HCT116 (cell line): ENCODE measurements around the gene RIPK3.

Source experiments
- CBX3 ChIP-seq: IDR thresholded peaks from 2 replicates; pipeline ENCODE4 v1.6.1; 2012; ENCODE audit warnings: low read depth
- CEBPB ChIP-seq: IDR thresholded peaks from 2 replicates; pipeline ENCODE4 v1.6.1; 2012; ENCODE audit warnings: low read depth
- EGR1 ChIP-seq: IDR thresholded peaks from 2 replicates; pipeline ENCODE4 v1.6.1; 2012; ENCODE audit warnings: low read depth
- EZH2phosphoT487 ChIP-seq: fragments of 200-600 bp; IDR thresholded peaks from 2 replicates; pipeline ENCODE4 v1.6.1; 2018; ENCODE audit warnings: antibody characterized with exemption, borderline replicate concordance
- FOSL1 ChIP-seq: IDR thresholded peaks from 2 replicates; pipeline ENCODE4 v1.6.1; 2012; ENCODE audit warnings: low read depth
- JUND ChIP-seq: IDR thresholded peaks from 2 replicates; pipeline ENCODE4 v1.6.1; 2012
- POLR2AphosphoS5 ChIP-seq: IDR thresholded peaks from 2 replicates; pipeline ENCODE4 v1.6.1; 2011; ENCODE audit warnings: mild to moderate bottlenecking, low read depth, low read length, moderate library complexity
- RAD21 ChIP-seq: IDR thresholded peaks from 2 replicates; pipeline ENCODE4 v1.6.1; 2012; ENCODE audit warnings: low read depth, mild to moderate bottlenecking
- SIN3A ChIP-seq: IDR thresholded peaks from 2 replicates; pipeline ENCODE4 v1.6.1; 2012; ENCODE audit warnings: low read depth
- SP1 ChIP-seq: IDR thresholded peaks from 2 replicates; pipeline ENCODE4 v1.6.1; 2012; ENCODE audit warnings: low read depth
- TCF7L2 ChIP-seq: IDR thresholded peaks from 2 replicates; pipeline ENCODE4 v1.7.0; 2011; ENCODE audit warnings: borderline replicate concordance, inconsistent platforms; ENCODE audit not compliant: insufficient read depth, insufficient read length; ENCODE audit errors: extremely low read depth
- TF ChIP-seq, protein P1 (sequence below), 3 experiments: fragments of 200-600 bp in 1 of 3; sonication (generic) in 1 of 3; IDR thresholded peaks in 2 of 3; conservative IDR thresholded peaks in 1 of 3; 2 replicates each; pipeline ENCODE4 v1.5.1; 2012 to 2017; ENCODE audit warnings: low read depth in 2 of 3, low read length in 2 of 3, antibody characterized with exemption in 1 of 3, borderline replicate concordance in 1 of 3, control low read depth in 1 of 3, mild to moderate bottlenecking in 1 of 3, mixed read lengths in 1 of 3, mixed run types in 1 of 3, moderate library complexity in 1 of 3; ENCODE audit not compliant: insufficient read depth in 1 of 3
- TF ChIP-seq, protein P2 (sequence below): IDR thresholded peaks from 2 replicates; pipeline ENCODE4 v1.6.1; 2012; ENCODE audit warnings: low read depth

DNA sequence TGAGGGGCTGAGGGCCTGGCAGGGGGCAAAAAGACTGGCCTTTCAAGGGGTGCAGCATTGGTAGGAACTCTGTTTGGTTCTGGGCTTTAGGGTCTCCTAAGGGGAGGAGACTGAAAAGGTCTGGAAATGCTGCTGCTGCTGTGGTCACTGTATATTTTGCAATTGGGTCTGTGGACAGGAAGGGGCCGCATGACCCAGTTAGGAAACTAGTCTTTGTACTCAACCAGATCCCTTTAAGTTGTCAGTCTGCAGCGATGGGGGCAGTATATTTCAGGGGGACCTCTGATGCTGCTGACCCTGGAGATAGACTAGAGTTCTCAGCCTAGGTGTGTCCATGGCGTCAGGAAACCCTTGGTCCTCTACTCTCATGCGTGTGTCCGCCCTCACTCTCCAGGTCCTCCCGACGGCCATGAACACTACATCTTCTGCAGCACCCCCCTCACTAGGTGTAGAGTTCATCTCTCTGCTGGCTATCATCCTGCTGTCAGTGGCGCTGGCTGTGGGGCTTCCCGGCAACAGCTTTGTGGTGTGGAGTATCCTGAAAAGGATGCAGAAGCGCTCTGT lies 24.5 kb downstream of the RIPK3 start:
- no peak for TF ChIP-seq CBX3
- no peak for TF ChIP-seq TCF7L2
- TF ChIP-seq, protein P1, sequence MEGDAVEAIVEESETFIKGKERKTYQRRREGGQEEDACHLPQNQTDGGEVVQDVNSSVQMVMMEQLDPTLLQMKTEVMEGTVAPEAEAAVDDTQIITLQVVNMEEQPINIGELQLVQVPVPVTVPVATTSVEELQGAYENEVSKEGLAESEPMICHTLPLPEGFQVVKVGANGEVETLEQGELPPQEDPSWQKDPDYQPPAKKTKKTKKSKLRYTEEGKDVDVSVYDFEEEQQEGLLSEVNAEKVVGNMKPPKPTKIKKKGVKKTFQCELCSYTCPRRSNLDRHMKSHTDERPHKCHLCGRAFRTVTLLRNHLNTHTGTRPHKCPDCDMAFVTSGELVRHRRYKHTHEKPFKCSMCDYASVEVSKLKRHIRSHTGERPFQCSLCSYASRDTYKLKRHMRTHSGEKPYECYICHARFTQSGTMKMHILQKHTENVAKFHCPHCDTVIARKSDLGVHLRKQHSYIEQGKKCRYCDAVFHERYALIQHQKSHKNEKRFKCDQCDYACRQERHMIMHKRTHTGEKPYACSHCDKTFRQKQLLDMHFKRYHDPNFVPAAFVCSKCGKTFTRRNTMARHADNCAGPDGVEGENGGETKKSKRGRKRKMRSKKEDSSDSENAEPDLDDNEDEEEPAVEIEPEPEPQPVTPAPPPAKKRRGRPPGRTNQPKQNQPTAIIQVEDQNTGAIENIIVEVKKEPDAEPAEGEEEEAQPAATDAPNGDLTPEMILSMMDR (IDR thresholded peaks at IDR 0.05 in 2 of 3, conservative IDR thresholded peaks at IDR 0.05 in 1 of 3; ENCODE audit: borderline replicate concordance in 1 of 3, insufficient read depth in 1 of 3, low read depth in 2 of 3, low read length in 2 of 3) = no peak
- TF ChIP-seq JUND = no peak
- no peak for TF ChIP-seq CEBPB
- no peak for TF ChIP-seq RAD21
- TF ChIP-seq EGR1 = no peak
- no peak for TF ChIP-seq POLR2AphosphoS5
- TF ChIP-seq, protein P2, sequence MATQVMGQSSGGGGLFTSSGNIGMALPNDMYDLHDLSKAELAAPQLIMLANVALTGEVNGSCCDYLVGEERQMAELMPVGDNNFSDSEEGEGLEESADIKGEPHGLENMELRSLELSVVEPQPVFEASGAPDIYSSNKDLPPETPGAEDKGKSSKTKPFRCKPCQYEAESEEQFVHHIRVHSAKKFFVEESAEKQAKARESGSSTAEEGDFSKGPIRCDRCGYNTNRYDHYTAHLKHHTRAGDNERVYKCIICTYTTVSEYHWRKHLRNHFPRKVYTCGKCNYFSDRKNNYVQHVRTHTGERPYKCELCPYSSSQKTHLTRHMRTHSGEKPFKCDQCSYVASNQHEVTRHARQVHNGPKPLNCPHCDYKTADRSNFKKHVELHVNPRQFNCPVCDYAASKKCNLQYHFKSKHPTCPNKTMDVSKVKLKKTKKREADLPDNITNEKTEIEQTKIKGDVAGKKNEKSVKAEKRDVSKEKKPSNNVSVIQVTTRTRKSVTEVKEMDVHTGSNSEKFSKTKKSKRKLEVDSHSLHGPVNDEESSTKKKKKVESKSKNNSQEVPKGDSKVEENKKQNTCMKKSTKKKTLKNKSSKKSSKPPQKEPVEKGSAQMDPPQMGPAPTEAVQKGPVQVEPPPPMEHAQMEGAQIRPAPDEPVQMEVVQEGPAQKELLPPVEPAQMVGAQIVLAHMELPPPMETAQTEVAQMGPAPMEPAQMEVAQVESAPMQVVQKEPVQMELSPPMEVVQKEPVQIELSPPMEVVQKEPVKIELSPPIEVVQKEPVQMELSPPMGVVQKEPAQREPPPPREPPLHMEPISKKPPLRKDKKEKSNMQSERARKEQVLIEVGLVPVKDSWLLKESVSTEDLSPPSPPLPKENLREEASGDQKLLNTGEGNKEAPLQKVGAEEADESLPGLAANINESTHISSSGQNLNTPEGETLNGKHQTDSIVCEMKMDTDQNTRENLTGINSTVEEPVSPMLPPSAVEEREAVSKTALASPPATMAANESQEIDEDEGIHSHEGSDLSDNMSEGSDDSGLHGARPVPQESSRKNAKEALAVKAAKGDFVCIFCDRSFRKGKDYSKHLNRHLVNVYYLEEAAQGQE = no peak
- no peak for TF ChIP-seq SP1
- no peak for TF ChIP-seq FOSL1
- TF ChIP-seq EZH2phosphoT487 = no peak
- no peak for TF ChIP-seq SIN3A
